Ovary (tissue), 3 donors: ENCODE results near the gene USP20.

Experiments
- CTCF ChIP-seq, 3 donors: fragments of 450-650 bp in 2 of 3; fragments of 200-600 bp in 1 of 3; IDR thresholded peaks; one replicate each; pipeline versions ENCODE4 v1.5.1 to v1.8.0; 2016 to 2022; ENCODE audit warnings: antibody characterized with exemption in 3 of 3, mild to moderate bottlenecking in 1 of 3
- EP300 ChIP-seq: sonication (generic); formaldehyde crosslinking; IDR thresholded peaks from one replicate; pipeline ENCODE4 v1.6.1; 2017; ENCODE audit warnings: antibody characterized with exemption
- POLR2A ChIP-seq: fragments of 450-650 bp; IDR thresholded peaks from one replicate; pipeline ENCODE4 v1.6.1; 2017; ENCODE audit warnings: antibody characterized with exemption, mild to moderate bottlenecking, moderate library complexity
- donor health status: DM: no; HTN: no; CAD: no.

DNA sequence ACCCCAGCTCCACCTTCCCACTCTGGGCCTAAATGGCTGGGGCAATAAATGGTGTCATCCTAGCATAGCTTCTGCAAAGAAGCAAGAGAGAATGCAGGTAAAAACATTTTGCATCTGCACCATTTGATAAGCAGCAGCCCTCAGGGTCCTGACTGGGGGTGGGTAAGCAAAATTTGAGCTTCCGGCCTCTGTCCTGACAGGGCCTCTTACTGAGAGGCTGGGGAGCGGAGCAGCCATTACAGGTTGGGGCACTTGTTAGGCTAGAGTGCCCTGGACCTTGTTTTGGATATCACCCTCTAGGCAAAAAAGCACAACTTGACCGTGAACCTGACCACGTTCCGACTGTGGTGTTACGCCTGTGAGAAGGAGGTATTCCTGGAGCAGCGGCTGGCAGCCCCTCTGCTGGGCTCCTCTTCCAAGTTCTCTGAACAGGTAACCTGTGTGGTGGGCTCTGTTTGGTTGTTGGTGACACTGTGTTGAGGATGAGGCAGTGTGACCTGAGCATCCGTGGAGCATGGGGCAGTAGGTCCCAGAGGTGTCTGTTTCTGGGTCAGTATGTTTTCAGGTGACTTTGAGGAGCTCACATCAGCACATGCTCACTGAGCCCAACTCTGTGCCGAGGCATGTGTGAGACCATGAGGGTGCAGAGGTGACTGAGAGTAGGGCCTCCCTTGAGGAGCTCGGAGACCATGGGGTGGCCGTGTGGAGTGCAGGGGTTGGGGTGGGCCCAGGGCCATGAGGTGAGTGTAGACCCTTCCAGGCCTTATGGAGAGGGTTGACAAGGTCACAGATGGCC, 23.1 kb downstream of the USP20 start:
- TF ChIP-seq CTCF (IDR thresholded peaks at IDR 0.05) (no peak), EP300 (no peak), POLR2A (no peak)
